Activated CD4-positive, alpha-beta T cell treated with anti-CD3 and anti-CD28 coated beads, Interleukin-2, amount 10 ng/mL, durations not matched to agents 24 days and 14 days (primary cell): Measurements from ENCODE around the gene SHMT1. TPM values are rescaled to one million over a fixed set of nuclear protein-coding genes. Genes with fewer than 3 reads are reported as not detected.
"Not testable (repeated sequence)": the region's sequence is repeated elsewhere in the genome, so short reads cannot be mapped to it uniquely, and the experiment has no call there.

Experiments
- DNase-seq: peaks from one replicate; pipeline ENCODE4 v3.0.0; 2022
- H3K27ac Mint-ChIP-seq: one replicate; pipeline ENCODE4 v1.8.0; 2022; ENCODE audit warnings: mild to moderate bottlenecking, mixed read lengths
- H3K27me3 Mint-ChIP-seq: one replicate; pipeline ENCODE4 v1.8.0; 2022; ENCODE audit warnings: mixed read lengths
- H3K36me3 Mint-ChIP-seq: one replicate; pipeline ENCODE4 v1.8.0; 2022; ENCODE audit warnings: low read depth, mild to moderate bottlenecking, mixed read lengths
- H3K4me1 Mint-ChIP-seq: one replicate; pipeline ENCODE4 v1.8.0; 2021; ENCODE audit warnings: mixed read lengths
- H3K4me3 Mint-ChIP-seq: one replicate; pipeline ENCODE4 v1.8.0; 2022; ENCODE audit warnings: mild to moderate bottlenecking, moderate library complexity, mixed read lengths
- H3K9me3 Mint-ChIP-seq: one replicate; pipeline ENCODE4 v1.8.0; 2021; ENCODE audit warnings: mixed read lengths
- intact Hi-C: fragments of 100-400 bp; cut with micrococcal nuclease; formaldehyde crosslinking; loops from one replicate; pipeline ENCODE4 v1.15.1; 2023
- total RNA-seq: library from RNA; stranded (reverse); gene quantifications from 2 replicates; pipeline ENCODE4 v1.2.3, GENCODE V29; 2022

Gene SHMT1
- total RNA-seq, 1 donor from 2014 or later: 58.3 TPM

GRCh38 chr17:18314731-18315561, 48.4 kb downstream of the SHMT1 start, which contains the start of the genes SMCR8 and TOP3A:
Gene SMCR8 (plus strand): TSS chr17:18315293. CDS start chr17:18315790, 497 bp downstream.
Gene TOP3A (minus strand): TSS chr17:18314994. CDS start chr17:18314778, 216 bp downstream.
- Mint-ChIP-seq H3K9me3 (no peaks in the 10 kb centered on the region), H3K27me3 (no peaks in the 10 kb centered on the region), H3K27ac (peak within 1 kb of the TSS; percentile 98), H3K36me3 (peaks cover 58% of the 10 kb centered on the region), H3K4me3 (peak within 1 kb of the TSS; percentile 85), H3K4me1 (peaks cover 65% of the 10 kb centered on the region)
- intact Hi-C loops: loop anchor here (1.0 to 5.0 kb wide), 5 partner anchors 47 to 478 kb away; partner anchors contain the start of genes ALKBH5, MIEF2, SHMT1 and SREBF1
- DNase-seq: peak; percentile 99

- peaks cover 52% of the 10 kb centered on the region for H3K36me3 Mint-ChIP-seq
- H3K27ac Mint-ChIP-seq: peak overlapping the region; percentile 98
- intact Hi-C loops: loop anchor here (2.0 kb wide), 1 partner anchor 65 kb away; no protein-coding TSS in a partner anchor
- peaks cover 59% of the 10 kb centered on the region for H3K4me1 Mint-ChIP-seq
- peak overlapping the region; percentile 85 for H3K4me3 Mint-ChIP-seq
- no peaks in the 10 kb centered on the region for H3K27me3 Mint-ChIP-seq
- no peaks in the 10 kb centered on the region for H3K9me3 Mint-ChIP-seq
- DNase-seq: no peak
Observed at GRCh38 chr17:18314059-18314730, 49.2 kb downstream of the SHMT1 start.

GRCh38 chr17:18309202-18309601, 54.1 kb downstream of the SHMT1 start:
- Mint-ChIP-seq H3K27ac (no peak overlapping the region), H3K4me3 (no peak overlapping the region), H3K9me3 (no peaks in the 10 kb centered on the region), H3K36me3 (peaks cover 49% of the 10 kb centered on the region), H3K27me3 (no peaks in the 10 kb centered on the region), H3K4me1 (peaks cover 28% of the 10 kb centered on the region)
- intact Hi-C loops: no loop called here
- DNase-seq: no peak

- H3K36me3 Mint-ChIP-seq: peaks cover 63% of the 10 kb centered on the region
- H3K9me3 Mint-ChIP-seq, H3K4me3 Mint-ChIP-seq, H3K27ac Mint-ChIP-seq, DNase-seq, H3K4me1 Mint-ChIP-seq, H3K27me3 Mint-ChIP-seq: not testable (repeated sequence)
- intact Hi-C loops: loop anchor here (2.0 kb wide), 1 partner anchor 16 kb away; no protein-coding TSS in a partner anchor
Observed at GRCh38 chr17:18303206-18303605, 60.1 kb downstream of the SHMT1 start.

- H3K27me3 Mint-ChIP-seq: no peaks in the 10 kb centered on the region
- H3K9me3 Mint-ChIP-seq: no peaks in the 10 kb centered on the region
- no peak overlapping the region for H3K4me3 Mint-ChIP-seq
- H3K36me3 Mint-ChIP-seq: peaks cover 57% of the 10 kb centered on the region
- no peak overlapping the region for H3K27ac Mint-ChIP-seq
- DNase-seq: no peak
- intact Hi-C loops: no loop called here
- no peaks in the 10 kb centered on the region for H3K4me1 Mint-ChIP-seq
Observed at GRCh38 chr17:18300725-18301480, 62.4 kb downstream of the SHMT1 start.

- peaks cover 53% of the 10 kb centered on the region for H3K36me3 Mint-ChIP-seq
Observed at GRCh38 chr17:18298061-18298460, 65.3 kb downstream of the SHMT1 start.

GRCh38 chr17:18291718-18292540, 71.4 kb downstream of the SHMT1 start:
- intact Hi-C loops: no loop called here
- Mint-ChIP-seq H3K4me3 (no peak overlapping the region), H3K4me1 (no peaks in the 10 kb centered on the region), H3K27ac (peak overlapping the region; percentile 12), H3K27me3 (no peaks in the 10 kb centered on the region), H3K36me3 (peaks cover 56% of the 10 kb centered on the region), H3K9me3 (no peaks in the 10 kb centered on the region)
- DNase-seq: no peak

More at GRCh38 chr17:18298061-18298460, 65.3 kb downstream of the SHMT1 start:
- H3K4me1 Mint-ChIP-seq, H3K9me3 Mint-ChIP-seq, H3K27ac Mint-ChIP-seq, H3K4me3 Mint-ChIP-seq, intact Hi-C loops, DNase-seq, H3K27me3 Mint-ChIP-seq: not testable (repeated sequence)

GRCh38 chr17:18285296-18285695, 78.1 kb downstream of the SHMT1 start:
- Mint-ChIP-seq H3K9me3 (no peaks in the 10 kb centered on the region), H3K27me3 (no peaks in the 10 kb centered on the region), H3K4me3 (no peak overlapping the region), H3K36me3 (peaks cover 63% of the 10 kb centered on the region), H3K4me1 (no peaks in the 10 kb centered on the region), H3K27ac (no peak overlapping the region)
- intact Hi-C loops: no loop called here
- DNase-seq: no peak

- Mint-ChIP-seq H3K4me3 (no peak overlapping the region), H3K36me3 (peaks cover 57% of the 10 kb centered on the region), H3K27me3 (no peaks in the 10 kb centered on the region), H3K27ac (no peak overlapping the region), H3K9me3 (no peaks in the 10 kb centered on the region), H3K4me1 (no peaks in the 10 kb centered on the region)
- intact Hi-C loops: no loop called here
- no peak for DNase-seq
Observed at GRCh38 chr17:18281788-18282187, 81.6 kb downstream of the SHMT1 start.

GRCh38 chr17:18280766-18281371, 82.5 kb downstream of the SHMT1 start:
- H3K27ac Mint-ChIP-seq: no peak overlapping the region
- H3K4me1 Mint-ChIP-seq: no peaks in the 10 kb centered on the region
- H3K27me3 Mint-ChIP-seq: no peaks in the 10 kb centered on the region
- no peak overlapping the region for H3K4me3 Mint-ChIP-seq
- no peak for DNase-seq
- H3K9me3 Mint-ChIP-seq: no peaks in the 10 kb centered on the region
- H3K36me3 Mint-ChIP-seq: peaks cover 62% of the 10 kb centered on the region
- intact Hi-C loops: no loop called here

GRCh38 chr17:18280249-18280648, 83.1 kb downstream of the SHMT1 start:
- Mint-ChIP-seq H3K4me1 (no peaks in the 10 kb centered on the region), H3K9me3 (no peaks in the 10 kb centered on the region), H3K4me3 (no peak overlapping the region), H3K36me3 (peaks cover 57% of the 10 kb centered on the region), H3K27ac (no peak overlapping the region), H3K27me3 (no peaks in the 10 kb centered on the region)
- DNase-seq: no peak
- intact Hi-C loops: no loop called here

- no peaks in the 10 kb centered on the region for H3K9me3 Mint-ChIP-seq
- no peak overlapping the region for H3K4me3 Mint-ChIP-seq
Observed at GRCh38 chr17:18278867-18279266, 84.5 kb downstream of the SHMT1 start.

More at GRCh38 chr17:18278867-18279266, 84.5 kb downstream of the SHMT1 start:
- DNase-seq: no peak
- Mint-ChIP-seq H3K27ac (no peak overlapping the region), H3K27me3 (no peaks in the 10 kb centered on the region), H3K36me3 (peaks cover 48% of the 10 kb centered on the region), H3K4me1 (no peaks in the 10 kb centered on the region)
- intact Hi-C loops: no loop called here
